Measurements from ENCODE around the gene OR52I1.

DNA sequence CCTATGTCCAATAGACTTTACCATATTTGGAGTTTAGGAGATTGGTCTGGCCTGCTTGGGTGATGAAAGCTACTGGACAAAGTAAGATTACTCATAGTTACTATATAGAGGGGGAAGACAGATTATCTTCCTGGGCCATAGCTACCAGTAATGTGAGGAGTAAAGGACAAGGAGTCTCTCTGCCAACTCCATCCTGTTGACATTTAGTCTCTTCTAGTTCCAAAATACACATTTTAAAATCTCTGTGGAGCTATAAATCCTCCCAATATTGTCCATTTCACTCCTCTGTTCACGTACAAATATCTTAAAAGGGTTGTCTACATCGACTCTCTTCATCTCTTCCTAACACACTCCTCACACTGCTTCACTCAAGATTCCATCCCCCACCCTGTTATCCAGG, 42.3 kb downstream of the OR52I1 start:
- TF ChIP-seq, protein P1, sequence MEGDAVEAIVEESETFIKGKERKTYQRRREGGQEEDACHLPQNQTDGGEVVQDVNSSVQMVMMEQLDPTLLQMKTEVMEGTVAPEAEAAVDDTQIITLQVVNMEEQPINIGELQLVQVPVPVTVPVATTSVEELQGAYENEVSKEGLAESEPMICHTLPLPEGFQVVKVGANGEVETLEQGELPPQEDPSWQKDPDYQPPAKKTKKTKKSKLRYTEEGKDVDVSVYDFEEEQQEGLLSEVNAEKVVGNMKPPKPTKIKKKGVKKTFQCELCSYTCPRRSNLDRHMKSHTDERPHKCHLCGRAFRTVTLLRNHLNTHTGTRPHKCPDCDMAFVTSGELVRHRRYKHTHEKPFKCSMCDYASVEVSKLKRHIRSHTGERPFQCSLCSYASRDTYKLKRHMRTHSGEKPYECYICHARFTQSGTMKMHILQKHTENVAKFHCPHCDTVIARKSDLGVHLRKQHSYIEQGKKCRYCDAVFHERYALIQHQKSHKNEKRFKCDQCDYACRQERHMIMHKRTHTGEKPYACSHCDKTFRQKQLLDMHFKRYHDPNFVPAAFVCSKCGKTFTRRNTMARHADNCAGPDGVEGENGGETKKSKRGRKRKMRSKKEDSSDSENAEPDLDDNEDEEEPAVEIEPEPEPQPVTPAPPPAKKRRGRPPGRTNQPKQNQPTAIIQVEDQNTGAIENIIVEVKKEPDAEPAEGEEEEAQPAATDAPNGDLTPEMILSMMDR (IDR thresholded peaks at IDR 0.05; ENCODE audit: low read depth, low read length): no peak
- TF ChIP-seq EZH2phosphoT487 (IDR thresholded peaks at IDR 0.05; ENCODE audit: low read depth): no peak
